HFFc6 (cell line): ENCODE data around the gene CCDC57. TPM values are rescaled to one million over a fixed set of nuclear protein-coding genes. Genes with fewer than 3 reads are reported as not detected.
A peak's percentile ranks its signal among the peaks of the same experiment; 100 is the strongest.
"Not testable (repeated sequence)": the region's sequence is repeated elsewhere in the genome, so short reads cannot be mapped to it uniquely, and the experiment has no call there.

Experiments used
- DNase-seq: peaks from one replicate; pipeline ENCODE4 v3.0.0-alpha.2; 2018
- H3K27ac Mint-ChIP-seq: 2 replicates; pipeline ENCODE4 v1.8.0; 2020; ENCODE audit warnings: mild to moderate bottlenecking, mixed read lengths
- H3K27me3 Mint-ChIP-seq: 2 replicates; pipeline ENCODE4 v1.8.0; 2021; ENCODE audit warnings: mild to moderate bottlenecking, moderate library complexity, mixed read lengths; ENCODE audit not compliant: insufficient read depth
- H3K36me3 Mint-ChIP-seq: 2 replicates; pipeline ENCODE4 v1.8.0; 2021; ENCODE audit warnings: low read depth, mixed read lengths
- H3K4me1 Mint-ChIP-seq: 2 replicates; pipeline ENCODE4 v1.8.0; 2020; ENCODE audit warnings: low read depth, mixed read lengths
- H3K4me3 Mint-ChIP-seq: 2 replicates; pipeline ENCODE4 v1.8.0; 2020; ENCODE audit warnings: mild to moderate bottlenecking, moderate library complexity, mixed read lengths
- H3K9me3 Mint-ChIP-seq: 2 replicates; pipeline ENCODE4 v1.8.0; 2020; ENCODE audit warnings: mild to moderate bottlenecking, mixed read lengths
- total RNA-seq, 6 experiments: library from RNA; stranded (reverse); fragmentation: NEBNext Ultra II Directional; extraction: Animal tissue kit (Norgen Biotek cat#: 25700); gene quantifications; 2 replicates in 1 of 6; 3 replicates in 5 of 6; pipeline ENCODE4 v1.2.3, GENCODE V29; 2021
- TF ChIP-seq, protein P1 (sequence below): fragments of 200-600 bp; sonication (generic); IDR thresholded peaks from 2 replicates; pipeline ENCODE4 v1.5.0; 2021; ENCODE audit warnings: antibody characterized with exemption, mild to moderate bottlenecking

The CCDC57 gene
- total RNA-seq, 6 experiments from 2014 or later = 12.8 to 15.6 (median 13.6) TPM

DNA sequence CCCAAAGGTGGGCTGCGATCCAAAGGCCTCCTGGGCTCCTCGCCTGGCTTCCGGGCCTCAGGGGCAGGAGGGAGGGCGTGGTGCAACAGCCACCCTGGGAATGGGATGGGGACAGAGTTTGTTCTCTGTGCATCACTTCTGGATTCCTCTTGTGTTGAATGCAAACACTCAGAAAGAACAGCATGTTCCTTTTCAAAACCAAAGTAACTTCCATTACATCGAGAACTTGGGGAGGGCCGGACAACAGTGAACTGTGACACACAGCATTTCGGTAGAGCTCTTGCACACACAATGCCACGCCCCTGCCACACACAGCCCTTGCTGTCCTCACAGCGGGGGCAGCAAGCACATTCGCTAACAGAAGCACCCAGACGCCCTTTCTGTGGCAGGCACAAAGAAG is 78.5 kb downstream of the CCDC57 start:
- peak overlapping the region; percentile 30; the same call in 1 of the 2 replicates for H3K4me3 Mint-ChIP-seq
- H3K27me3 Mint-ChIP-seq = no peaks in the 10 kb centered on the region
- no peak for DNase-seq
- TF ChIP-seq, protein P1, sequence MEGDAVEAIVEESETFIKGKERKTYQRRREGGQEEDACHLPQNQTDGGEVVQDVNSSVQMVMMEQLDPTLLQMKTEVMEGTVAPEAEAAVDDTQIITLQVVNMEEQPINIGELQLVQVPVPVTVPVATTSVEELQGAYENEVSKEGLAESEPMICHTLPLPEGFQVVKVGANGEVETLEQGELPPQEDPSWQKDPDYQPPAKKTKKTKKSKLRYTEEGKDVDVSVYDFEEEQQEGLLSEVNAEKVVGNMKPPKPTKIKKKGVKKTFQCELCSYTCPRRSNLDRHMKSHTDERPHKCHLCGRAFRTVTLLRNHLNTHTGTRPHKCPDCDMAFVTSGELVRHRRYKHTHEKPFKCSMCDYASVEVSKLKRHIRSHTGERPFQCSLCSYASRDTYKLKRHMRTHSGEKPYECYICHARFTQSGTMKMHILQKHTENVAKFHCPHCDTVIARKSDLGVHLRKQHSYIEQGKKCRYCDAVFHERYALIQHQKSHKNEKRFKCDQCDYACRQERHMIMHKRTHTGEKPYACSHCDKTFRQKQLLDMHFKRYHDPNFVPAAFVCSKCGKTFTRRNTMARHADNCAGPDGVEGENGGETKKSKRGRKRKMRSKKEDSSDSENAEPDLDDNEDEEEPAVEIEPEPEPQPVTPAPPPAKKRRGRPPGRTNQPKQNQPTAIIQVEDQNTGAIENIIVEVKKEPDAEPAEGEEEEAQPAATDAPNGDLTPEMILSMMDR = no peak
- H3K36me3 Mint-ChIP-seq = peaks cover 5% of the 10 kb centered on the region; the same call in 1 of the 2 replicates
- H3K27ac Mint-ChIP-seq = peak overlapping the region; percentile 84
- peaks cover 11% of the 10 kb centered on the region for H3K4me1 Mint-ChIP-seq
- no peaks in the 10 kb centered on the region for H3K9me3 Mint-ChIP-seq

DNA sequence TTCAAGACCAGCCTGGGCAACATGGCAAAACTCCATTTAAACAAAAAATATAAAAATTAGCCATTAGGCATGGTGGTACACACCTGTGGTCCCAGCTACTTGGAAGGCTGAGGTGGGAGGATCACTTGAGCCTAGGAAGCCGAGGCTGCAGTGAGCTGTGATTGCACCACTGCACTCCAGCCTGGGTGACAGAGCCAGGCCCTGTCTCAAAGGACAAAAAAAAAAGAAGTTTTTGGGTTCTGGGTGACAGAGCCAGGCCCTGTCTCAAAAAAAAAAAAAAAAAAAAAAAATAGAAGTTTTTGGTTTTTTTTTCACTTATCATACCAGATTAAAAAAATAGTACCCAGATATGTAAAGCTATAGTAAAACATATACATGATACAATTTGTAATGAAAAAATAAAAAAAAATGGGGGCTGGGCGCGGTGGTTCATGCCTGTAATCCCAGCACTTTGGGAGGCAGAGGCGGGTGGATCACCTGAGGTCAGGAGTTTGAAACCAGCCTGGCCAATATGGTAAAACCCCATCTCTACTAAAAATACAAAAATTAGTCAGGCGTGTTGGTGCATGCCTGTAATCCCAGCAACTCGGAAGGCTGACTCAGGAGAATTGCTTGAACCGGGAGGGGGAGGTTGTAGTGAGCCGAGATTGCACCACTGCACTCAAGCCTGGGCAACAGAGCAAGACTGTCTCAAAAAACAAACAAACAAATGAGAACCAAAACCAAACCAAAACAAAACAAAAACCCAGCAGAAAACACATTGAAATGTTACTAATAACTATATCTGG is 79.3 kb downstream of the CCDC57 start:
- peak; percentile 71 for DNase-seq
- H3K36me3 Mint-ChIP-seq, H3K9me3 Mint-ChIP-seq, H3K27me3 Mint-ChIP-seq: not testable (repeated sequence)
- H3K4me3 Mint-ChIP-seq = peak overlapping the region; percentile 30; the same call in 1 of the 2 replicates
- peaks cover 11% of the 10 kb centered on the region for H3K4me1 Mint-ChIP-seq
- peak overlapping the region; percentile 84 for H3K27ac Mint-ChIP-seq

DNA sequence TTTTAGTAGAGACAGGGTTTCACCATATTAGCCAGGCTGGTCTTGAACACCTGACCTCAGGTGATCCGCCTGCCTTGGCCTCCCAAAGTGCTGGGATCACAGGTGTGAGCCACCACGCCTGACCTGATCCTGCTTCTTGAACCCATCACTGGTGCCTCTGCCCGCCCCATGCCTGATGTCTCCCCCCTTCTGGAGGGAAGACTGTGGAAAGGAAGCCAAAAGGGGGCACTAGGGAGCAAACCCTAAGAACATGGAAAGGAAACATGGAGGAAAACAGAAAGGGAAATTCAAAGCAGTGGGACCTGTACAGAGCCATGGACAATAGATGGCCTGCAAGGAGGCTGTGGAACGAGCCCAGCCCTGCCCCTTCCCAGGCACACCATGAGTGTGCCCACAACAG is 83.5 kb downstream of the CCDC57 start:
- DNase-seq = no peak
- Mint-ChIP-seq H3K27ac (no peak overlapping the region), H3K4me1 (peaks cover 8% of the 10 kb centered on the region), H3K9me3 (no peaks in the 10 kb centered on the region), H3K36me3 (peaks cover 17% of the 10 kb centered on the region), H3K4me3 (no peak overlapping the region), H3K27me3 (peaks cover 2% of the 10 kb centered on the region; the same call in 1 of the 2 replicates)
- TF ChIP-seq, protein P1 = peak; percentile 38; the same call in 1 of the 2 replicates

DNA sequence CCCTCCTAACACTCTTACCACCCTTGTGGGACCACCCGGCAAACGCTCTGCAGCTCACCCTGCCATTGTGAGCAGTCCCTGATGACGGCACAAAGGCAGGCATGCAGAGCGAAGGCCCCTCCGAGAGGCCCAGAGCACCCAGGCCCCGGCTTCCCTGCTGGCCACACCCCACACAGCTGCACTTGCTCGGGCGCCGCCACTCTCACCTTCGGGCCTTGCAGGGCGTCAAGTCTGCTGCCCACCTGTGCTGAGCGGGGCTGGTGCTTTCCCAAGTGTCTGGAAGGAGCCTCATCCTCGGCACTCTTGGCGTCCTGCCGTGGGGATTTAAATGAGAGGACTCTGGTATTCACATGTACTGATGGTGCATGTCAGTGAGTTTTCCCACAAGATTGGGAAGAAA is 84.4 kb downstream of the CCDC57 start:
- peaks cover 14% of the 10 kb centered on the region; the same call in 1 of the 2 replicates for H3K36me3 Mint-ChIP-seq
- peaks cover 2% of the 10 kb centered on the region; the same call in 1 of the 2 replicates for H3K27me3 Mint-ChIP-seq
- no peaks in the 10 kb centered on the region for H3K9me3 Mint-ChIP-seq
- TF ChIP-seq, protein P1 = no peak
- DNase-seq = no peak
- H3K4me3 Mint-ChIP-seq = no peak overlapping the region
- H3K27ac Mint-ChIP-seq = no peak overlapping the region
- no peaks in the 10 kb centered on the region; the same call in 1 of the 2 replicates for H3K4me1 Mint-ChIP-seq

DNA sequence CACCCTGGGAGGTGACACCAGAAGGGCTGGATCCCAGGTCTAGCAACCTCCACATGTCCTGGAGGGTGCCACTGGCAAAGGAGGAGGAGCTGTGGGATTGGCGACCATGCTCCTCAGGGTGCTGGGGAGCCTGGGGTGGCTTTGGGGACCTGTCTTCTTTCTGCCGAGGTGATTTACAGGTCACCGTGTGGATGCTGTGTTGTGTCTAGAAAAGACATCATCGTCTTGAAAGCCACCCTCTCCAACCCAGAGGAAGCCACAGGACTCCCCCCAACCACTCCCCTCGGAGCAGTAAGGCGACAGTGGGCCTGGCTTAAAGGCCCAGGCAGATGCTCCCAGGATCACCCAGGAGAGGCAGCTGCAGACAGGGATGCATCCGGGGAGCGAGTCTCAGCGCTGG is 84.9 kb downstream of the CCDC57 start:
- peaks cover 2% of the 10 kb centered on the region; the same call in 1 of the 2 replicates for H3K27me3 Mint-ChIP-seq
- H3K36me3 Mint-ChIP-seq = peaks cover 14% of the 10 kb centered on the region; the same call in 1 of the 2 replicates
- TF ChIP-seq, protein P1 = no peak
- DNase-seq = no peak
- no peak overlapping the region for H3K4me3 Mint-ChIP-seq
- no peaks in the 10 kb centered on the region for H3K9me3 Mint-ChIP-seq
- no peaks in the 10 kb centered on the region for H3K4me1 Mint-ChIP-seq
- no peak overlapping the region for H3K27ac Mint-ChIP-seq

DNA sequence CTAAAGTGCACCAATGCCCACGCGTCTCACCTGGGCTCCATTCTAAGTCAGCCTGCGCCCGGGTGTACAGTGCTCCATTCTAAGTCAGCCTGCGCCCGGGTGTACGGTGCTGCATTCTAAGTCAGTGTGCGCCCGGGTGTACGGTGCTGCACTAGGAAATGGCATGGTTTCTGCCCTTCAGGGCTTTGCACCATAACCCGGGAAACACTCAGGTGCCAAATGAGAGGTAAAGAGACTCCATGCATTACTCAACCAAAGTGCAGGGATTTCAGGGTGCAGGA is 85.4 kb downstream of the CCDC57 start:
- Mint-ChIP-seq H3K4me1 (no peaks in the 10 kb centered on the region), H3K9me3 (no peaks in the 10 kb centered on the region), H3K27ac (no peak overlapping the region), H3K36me3 (peaks cover 14% of the 10 kb centered on the region; the same call in 1 of the 2 replicates), H3K4me3 (no peak overlapping the region), H3K27me3 (peaks cover 2% of the 10 kb centered on the region; the same call in 1 of the 2 replicates)
- TF ChIP-seq, protein P1 = no peak
- no peak for DNase-seq
